ENCODE data around the gene CCNB3. TPM values are rescaled to one million over a fixed set of nuclear protein-coding genes. Genes with fewer than 3 reads are reported as not detected.

CCNB3 gene
- total RNA-seq, 1 experiment from 2014 or later = 0.64 TPM

DNA sequence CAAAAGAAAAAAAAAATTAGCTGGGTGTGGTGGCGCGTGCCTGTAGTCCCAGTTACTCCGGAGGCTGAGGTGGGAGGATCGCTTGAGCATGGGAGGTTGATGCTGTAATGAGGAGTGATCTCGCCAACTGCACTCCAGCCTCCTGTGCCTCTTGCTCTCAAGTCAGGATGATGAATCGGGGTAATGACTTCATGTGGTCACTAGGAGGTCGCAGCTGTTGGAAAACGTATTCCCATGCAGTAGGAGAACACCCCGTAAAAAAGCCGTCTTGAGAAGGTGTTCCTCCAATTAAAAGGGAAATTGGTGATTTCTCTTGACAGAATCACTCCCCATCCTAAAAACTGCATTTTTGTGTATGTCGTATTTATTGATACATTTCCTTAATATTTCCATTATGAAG lies 2.2 kb downstream of the CCNB3 start:
- ATAC-seq (no peak), DNase-seq (ENCODE audit: low read depth, low spot score) (no peak)
- Histone ChIP-seq H3K27me3 (ENCODE audit: control insufficient read depth, insufficient read depth, low read length) (no peaks in the 10 kb centered on the region), H3K27ac (ENCODE audit: low read length) (no peak overlapping the region), H3K4me3 (ENCODE audit: low read depth in 2 of 2, low read length in 2 of 2) (no peak overlapping the region), H3K9me3 (ENCODE audit: control insufficient read depth, insufficient read depth, low read depth, low read length) (no peaks in the 10 kb centered on the region), H3K4me1 (ENCODE audit: control insufficient read depth, insufficient read depth, low read length) (no peaks in the 10 kb centered on the region; the same call in 1 of the 2 replicates), H3K36me3 (ENCODE audit: control insufficient read depth, insufficient read depth, low read length) (no peaks in the 10 kb centered on the region)
- intact Hi-C loops (cut with micrococcal nuclease; ENCODE audit: unreplicated experiment) = no loop called here
- in situ Hi-C loops (cut with HindIII; ENCODE audit: low pct_unique_long_range_greater_than_20kb, low sequenced_read_pairs) = no loop called here
- TF ChIP-seq CTCF (IDR thresholded peaks at IDR 0.05) = no peak
- no peak for TF ChIP-seq SIN3A (IDR thresholded peaks at IDR 0.05; ENCODE audit: borderline replicate concordance, insufficient read depth, low read depth, low read length)
- TF ChIP-seq POLR2AphosphoS5 (IDR thresholded peaks at IDR 0.05; ENCODE audit: low read depth, low read length) = no peak
- TF ChIP-seq TCF7L2 (IDR thresholded peaks at IDR 0.05; ENCODE audit: low read depth, low read length) = no peak
- TF ChIP-seq REST (IDR thresholded peaks at IDR 0.05; ENCODE audit: insufficient read depth in 1 of 2, low read depth in 2 of 2, low read length in 1 of 2) = no peak
- ChIA-PET POLR2A (no interaction called here), CTCF (no interaction called here)
- no TSS peak for BruUV-seq (replicated peaks)

- ChIA-PET POLR2A (no interaction called here), CTCF (no interaction called here)
- ATAC-seq (peak; percentile 63; the same call in 1 of the 2 replicates), DNase-seq (ENCODE audit: low read depth, low spot score) (no peak)
- no peaks in the 10 kb centered on the region for H3K36me3 ChIP-seq (ENCODE audit: control insufficient read depth, insufficient read depth, low read length)
- BruUV-seq (replicated peaks) = no TSS peak
- H3K27ac ChIP-seq (ENCODE audit: low read length) = no peak overlapping the region
- in situ Hi-C loops (cut with HindIII; ENCODE audit: low pct_unique_long_range_greater_than_20kb, low sequenced_read_pairs) = no loop called here
- no peaks in the 10 kb centered on the region for H3K4me1 ChIP-seq (ENCODE audit: control insufficient read depth, insufficient read depth, low read length)
- intact Hi-C loops (cut with micrococcal nuclease; ENCODE audit: unreplicated experiment) = no loop called here
- no peaks in the 10 kb centered on the region for H3K27me3 ChIP-seq (ENCODE audit: control insufficient read depth, insufficient read depth, low read length)
- no peak overlapping the region for H3K4me3 ChIP-seq (ENCODE audit: low read depth in 2 of 2, low read length in 2 of 2)
- no peaks in the 10 kb centered on the region for H3K9me3 ChIP-seq (ENCODE audit: control insufficient read depth, insufficient read depth, low read depth, low read length)
- no peak for TF ChIP-seq REST (IDR thresholded peaks at IDR 0.05; ENCODE audit: insufficient read depth in 1 of 2, low read depth in 2 of 2, low read length in 1 of 2)
- TF ChIP-seq CTCF (IDR thresholded peaks at IDR 0.05) = peak; percentile 58
Measured at GRCh38 chrX:50211510-50211909, 6.9 kb downstream of the CCNB3 start.

Measured in Panc1 (cell line).